Stimulated activated naive CD8-positive, alpha-beta T cell treated with anti-CD3 and anti-CD28 coated beads, Interleukin-15, Interleukin-2, amounts not matched to agents 100 ng/mL and 50 ng/mL, for 24 hours (primary cell): ENCODE measurements around the gene FAM131C.
"Not testable (repeated sequence)": the region's sequence is repeated elsewhere in the genome, so short reads cannot be mapped to it uniquely, and the experiment has no call there.

Experiments
- H3K27ac Mint-ChIP-seq: one replicate; pipeline ENCODE4 v1.8.0; 2021; ENCODE audit warnings: mild to moderate bottlenecking, mixed read lengths
- H3K27me3 Mint-ChIP-seq: one replicate; pipeline ENCODE4 v1.8.0; 2021; ENCODE audit warnings: mixed read lengths
- H3K36me3 Mint-ChIP-seq: one replicate; pipeline ENCODE4 v1.8.0; 2021; ENCODE audit warnings: low read depth, mixed read lengths
- H3K4me1 Mint-ChIP-seq: one replicate; pipeline ENCODE4 v1.8.0; 2021; ENCODE audit warnings: low read depth, mixed read lengths
- H3K4me3 Mint-ChIP-seq: one replicate; pipeline ENCODE4 v1.8.0; 2021; ENCODE audit warnings: mild to moderate bottlenecking, mixed read lengths
- H3K9me3 Mint-ChIP-seq: one replicate; pipeline ENCODE4 v1.8.0; 2021; ENCODE audit warnings: mixed read lengths

The FAM131C gene

GRCh38 chr1:16063226-16063829 is 10.1 kb downstream of the FAM131C start:
- Mint-ChIP-seq H3K27ac (no peak overlapping the region), H3K36me3 (no peaks in the 10 kb centered on the region), H3K4me1 (no peaks in the 10 kb centered on the region), H3K27me3 (peaks cover 13% of the 10 kb centered on the region), H3K9me3 (no peaks in the 10 kb centered on the region), H3K4me3 (no peak overlapping the region)

- H3K9me3 Mint-ChIP-seq, H3K4me3 Mint-ChIP-seq, H3K27ac Mint-ChIP-seq, H3K36me3 Mint-ChIP-seq, H3K4me1 Mint-ChIP-seq: not testable (repeated sequence)
- peaks cover 13% of the 10 kb centered on the region for H3K27me3 Mint-ChIP-seq
These were observed 10.8 kb downstream of the FAM131C start for GRCh38 chr1:16062687-16063075.

GRCh38 chr1:16061989-16062686 is 11.3 kb downstream of the FAM131C start:
- H3K27ac Mint-ChIP-seq, H3K9me3 Mint-ChIP-seq, H3K4me1 Mint-ChIP-seq, H3K36me3 Mint-ChIP-seq, H3K4me3 Mint-ChIP-seq: not testable (repeated sequence)
- peaks cover 13% of the 10 kb centered on the region for H3K27me3 Mint-ChIP-seq

GRCh38 chr1:16061266-16061665 is 12.2 kb downstream of the FAM131C start:
- Mint-ChIP-seq H3K27me3 (peaks cover 13% of the 10 kb centered on the region), H3K27ac (no peak overlapping the region), H3K4me3 (no peak overlapping the region), H3K4me1 (no peaks in the 10 kb centered on the region), H3K36me3 (no peaks in the 10 kb centered on the region), H3K9me3 (no peaks in the 10 kb centered on the region)

GRCh38 chr1:16058394-16059120 is 14.9 kb downstream of the FAM131C start:
- H3K4me1 Mint-ChIP-seq, H3K27me3 Mint-ChIP-seq, H3K27ac Mint-ChIP-seq, H3K4me3 Mint-ChIP-seq, H3K9me3 Mint-ChIP-seq, H3K36me3 Mint-ChIP-seq: not testable (repeated sequence)

- H3K4me3 Mint-ChIP-seq, H3K4me1 Mint-ChIP-seq, H3K27ac Mint-ChIP-seq, H3K9me3 Mint-ChIP-seq, H3K36me3 Mint-ChIP-seq, H3K27me3 Mint-ChIP-seq: not testable (repeated sequence)
These were observed 16.0 kb downstream of the FAM131C start for GRCh38 chr1:16057314-16057915.

GRCh38 chr1:16056521-16056912 is 16.9 kb downstream of the FAM131C start:
- not testable (repeated sequence) for H3K4me3 Mint-ChIP-seq, H3K9me3 Mint-ChIP-seq, H3K36me3 Mint-ChIP-seq, H3K27me3 Mint-ChIP-seq, H3K27ac Mint-ChIP-seq, H3K4me1 Mint-ChIP-seq

- Mint-ChIP-seq H3K4me1 (no peaks in the 10 kb centered on the region), H3K9me3 (no peaks in the 10 kb centered on the region), H3K36me3 (no peaks in the 10 kb centered on the region), H3K27me3 (no peaks in the 10 kb centered on the region), H3K27ac (no peak overlapping the region), H3K4me3 (no peak overlapping the region)
These were observed 17.6 kb downstream of the FAM131C start for GRCh38 chr1:16055613-16056520.

GRCh38 chr1:16054598-16055540 is 18.6 kb downstream of the FAM131C start:
- Mint-ChIP-seq H3K9me3 (no peaks in the 10 kb centered on the region), H3K4me3 (no peak overlapping the region), H3K27me3 (no peaks in the 10 kb centered on the region), H3K36me3 (no peaks in the 10 kb centered on the region), H3K4me1 (no peaks in the 10 kb centered on the region), H3K27ac (no peak overlapping the region)

- H3K4me1 Mint-ChIP-seq, result no peaks in the 10 kb centered on the region
- no peaks in the 10 kb centered on the region for H3K36me3 Mint-ChIP-seq
- no peak overlapping the region for H3K27ac Mint-ChIP-seq
- H3K9me3 Mint-ChIP-seq, result no peaks in the 10 kb centered on the region
- no peaks in the 10 kb centered on the region for H3K27me3 Mint-ChIP-seq
- H3K4me3 Mint-ChIP-seq, result no peak overlapping the region
These were observed 19.5 kb downstream of the FAM131C start for GRCh38 chr1:16053781-16054502.

GRCh38 chr1:16051949-16052348 is 21.5 kb downstream of the FAM131C start:
- not testable (repeated sequence) for H3K27me3 Mint-ChIP-seq, H3K36me3 Mint-ChIP-seq, H3K4me3 Mint-ChIP-seq, H3K9me3 Mint-ChIP-seq, H3K27ac Mint-ChIP-seq, H3K4me1 Mint-ChIP-seq

- Mint-ChIP-seq H3K4me3 (no peak overlapping the region), H3K36me3 (no peaks in the 10 kb centered on the region), H3K27me3 (no peaks in the 10 kb centered on the region), H3K27ac (no peak overlapping the region), H3K4me1 (no peaks in the 10 kb centered on the region), H3K9me3 (no peaks in the 10 kb centered on the region)
These were observed 22.4 kb downstream of the FAM131C start for GRCh38 chr1:16051039-16051438.

GRCh38 chr1:16050328-16050727 is 23.1 kb downstream of the FAM131C start:
- H3K27me3 Mint-ChIP-seq, result no peaks in the 10 kb centered on the region
- H3K27ac Mint-ChIP-seq, result no peak overlapping the region
- no peaks in the 10 kb centered on the region for H3K36me3 Mint-ChIP-seq
- H3K9me3 Mint-ChIP-seq, result no peaks in the 10 kb centered on the region
- H3K4me3 Mint-ChIP-seq, result no peak overlapping the region
- no peaks in the 10 kb centered on the region for H3K4me1 Mint-ChIP-seq
